Stimulated activated CD8-positive, alpha-beta memory T cell treated with anti-CD3 and anti-CD28 coated beads, Interleukin-4, amount 100 ng/mL, for 48 hours (primary cell): ENCODE data around the gene CHORDC1.
"Not testable (repeated sequence)": the region's sequence is repeated elsewhere in the genome, so short reads cannot be mapped to it uniquely, and the experiment has no call there.

Experiments
- DNase-seq: peaks from one replicate; pipeline ENCODE4 v3.0.0-alpha.2; 2020

The CHORDC1 gene

DNA sequence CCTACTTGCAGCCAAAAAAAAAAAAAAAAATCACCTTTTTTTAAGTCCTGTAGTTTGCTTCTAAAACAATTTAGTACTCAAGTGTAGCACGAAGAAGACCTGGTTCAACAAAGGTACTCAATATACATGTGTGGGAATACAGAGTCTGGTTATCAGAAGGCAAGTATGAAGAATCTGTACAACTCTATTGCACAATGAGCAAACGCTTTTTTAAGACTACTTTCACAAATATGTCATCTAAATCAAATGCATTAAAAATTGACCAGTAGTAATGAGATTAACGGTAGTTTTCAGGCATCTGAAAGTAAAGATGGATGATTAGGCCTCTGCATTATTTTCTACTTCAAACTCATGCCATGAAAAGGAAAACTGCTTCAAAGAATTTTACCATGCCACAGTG, 9.5 kb downstream of the CHORDC1 start:
- DNase-seq = no peak

DNA sequence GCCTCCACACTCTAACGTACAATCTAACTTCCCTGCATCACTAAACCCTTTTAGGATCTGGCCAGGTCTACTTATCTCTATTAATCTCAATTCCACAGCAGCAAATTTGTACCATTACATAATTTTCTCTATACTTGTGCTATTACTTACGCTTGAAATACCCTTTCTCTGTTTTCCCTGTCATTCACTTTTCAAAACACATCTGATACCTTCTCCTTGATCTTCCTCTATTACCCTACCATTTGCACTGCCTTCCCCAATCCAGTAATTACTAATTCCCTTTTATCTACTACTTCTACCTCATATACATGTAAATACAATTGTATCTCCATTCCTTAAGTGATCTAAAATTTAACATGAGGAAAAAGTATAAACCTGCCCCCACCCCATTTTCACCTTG, 14.0 kb downstream of the CHORDC1 start:
- no peak for DNase-seq

DNA sequence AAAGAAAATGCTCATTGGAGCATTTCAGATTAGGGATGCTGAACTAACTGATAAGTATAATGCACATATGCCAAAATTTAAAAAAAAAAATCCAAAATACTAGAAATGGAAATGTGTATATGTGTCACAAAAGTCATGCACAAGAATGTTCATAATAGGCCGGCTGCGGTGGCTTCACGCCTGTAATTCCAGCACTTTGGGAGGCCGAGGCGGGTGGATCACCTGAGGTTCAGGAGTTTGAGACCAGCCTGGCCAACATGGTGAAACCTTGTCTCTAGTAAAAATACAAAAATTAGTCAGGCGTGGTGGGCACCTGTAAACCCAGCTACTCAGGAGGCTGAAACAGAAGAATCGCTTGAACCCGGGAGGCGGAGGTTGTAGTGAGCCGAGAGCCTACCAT, 14.9 kb downstream of the CHORDC1 start:
- not testable (repeated sequence) for DNase-seq

DNA sequence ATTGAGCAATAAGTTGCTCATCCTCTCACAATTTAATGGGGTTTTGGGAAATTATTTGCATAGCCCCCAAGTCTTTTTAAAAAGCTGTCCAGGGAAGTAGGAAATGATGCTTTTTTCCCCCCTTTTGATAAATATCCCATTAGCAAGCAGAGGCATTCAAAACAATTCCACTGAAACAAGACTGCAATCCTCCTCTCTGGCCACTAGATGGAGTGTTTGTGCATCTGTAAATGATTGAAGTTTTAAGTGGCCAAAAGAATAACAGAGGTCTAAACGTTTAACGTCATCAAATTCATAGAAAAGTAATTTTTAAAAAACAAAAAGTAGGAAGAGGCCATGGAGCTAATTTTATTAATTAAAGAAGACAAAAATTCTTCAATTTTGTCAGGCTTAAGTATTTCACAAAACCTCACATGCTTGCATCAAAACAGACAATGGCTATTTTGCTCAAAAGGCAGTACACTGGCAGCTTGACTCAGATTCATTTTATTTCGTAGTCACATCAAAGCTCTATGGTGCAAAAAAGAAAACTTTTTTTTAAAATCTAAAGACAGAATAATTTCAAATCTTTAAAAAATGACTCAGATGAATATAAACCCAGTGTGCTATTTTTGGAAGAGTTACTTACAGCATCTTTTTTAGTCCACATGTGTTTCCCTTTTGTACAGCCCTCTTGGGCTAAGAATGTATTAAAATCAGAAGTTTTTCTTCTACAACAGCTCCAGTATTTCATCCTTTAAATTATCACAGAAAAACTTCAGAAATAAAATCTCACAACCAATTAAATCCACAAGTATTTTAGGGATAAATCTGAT, 17.8 kb downstream of the CHORDC1 start:
- DNase-seq = no peak

DNA sequence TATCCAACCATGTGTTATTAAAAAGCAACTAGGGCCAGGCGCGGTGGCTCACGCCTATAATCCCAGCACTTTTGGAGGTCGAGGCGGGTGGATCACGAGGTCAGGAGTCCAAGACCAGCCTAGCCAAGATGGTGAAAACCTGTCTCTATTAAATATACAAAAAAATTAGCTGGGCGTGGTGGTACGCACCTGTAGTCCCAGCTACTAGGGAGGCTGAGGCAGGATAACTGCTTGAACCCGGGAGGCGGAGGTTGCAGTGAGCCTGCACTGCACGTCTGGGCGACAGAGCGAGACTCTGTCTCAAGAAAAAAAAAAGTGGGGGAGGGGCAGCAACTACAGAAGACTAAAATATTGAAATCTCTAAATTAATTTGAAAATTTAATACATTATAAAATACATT, 18.4 kb downstream of the CHORDC1 start:
- DNase-seq = no peak

DNA sequence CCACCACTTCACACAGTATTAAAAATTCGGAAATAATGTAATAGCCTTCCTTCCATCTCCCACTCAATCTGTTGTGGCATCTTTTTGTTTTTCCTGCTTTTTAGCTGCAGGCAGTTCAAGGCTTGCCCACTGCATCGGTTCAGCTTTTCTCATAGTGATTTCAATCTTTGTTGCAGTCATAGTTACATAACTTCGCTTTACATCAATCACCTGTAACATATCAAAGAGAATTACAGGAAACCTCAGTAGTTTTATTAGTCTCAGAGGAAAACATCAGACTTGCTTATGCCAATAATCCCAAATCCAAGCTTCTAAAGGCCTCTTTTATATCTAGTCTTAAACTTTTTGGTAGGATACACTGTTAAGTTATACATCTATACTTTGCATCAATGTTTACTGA, 20.5 kb downstream of the CHORDC1 start:
- DNase-seq = no peak

DNA sequence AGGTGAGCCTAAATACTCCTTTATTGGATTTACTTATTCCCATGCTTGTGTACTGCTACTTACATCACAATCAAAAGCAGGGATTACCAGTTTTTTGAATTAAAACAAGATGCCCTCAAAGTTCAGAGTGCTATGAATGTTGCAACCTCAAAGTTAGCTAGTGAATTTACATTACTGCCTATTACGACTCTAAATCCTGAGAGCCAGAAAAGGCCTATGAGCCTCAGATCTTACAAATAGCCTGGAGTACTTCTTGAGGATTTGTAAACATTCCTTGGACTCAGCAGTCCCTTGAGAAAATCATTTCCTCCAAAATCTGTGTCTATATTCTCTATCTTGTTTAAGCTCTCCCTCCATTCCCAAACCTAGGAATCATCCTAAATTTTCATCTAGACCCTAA, 25.5 kb downstream of the CHORDC1 start:
- no peak for DNase-seq

DNA sequence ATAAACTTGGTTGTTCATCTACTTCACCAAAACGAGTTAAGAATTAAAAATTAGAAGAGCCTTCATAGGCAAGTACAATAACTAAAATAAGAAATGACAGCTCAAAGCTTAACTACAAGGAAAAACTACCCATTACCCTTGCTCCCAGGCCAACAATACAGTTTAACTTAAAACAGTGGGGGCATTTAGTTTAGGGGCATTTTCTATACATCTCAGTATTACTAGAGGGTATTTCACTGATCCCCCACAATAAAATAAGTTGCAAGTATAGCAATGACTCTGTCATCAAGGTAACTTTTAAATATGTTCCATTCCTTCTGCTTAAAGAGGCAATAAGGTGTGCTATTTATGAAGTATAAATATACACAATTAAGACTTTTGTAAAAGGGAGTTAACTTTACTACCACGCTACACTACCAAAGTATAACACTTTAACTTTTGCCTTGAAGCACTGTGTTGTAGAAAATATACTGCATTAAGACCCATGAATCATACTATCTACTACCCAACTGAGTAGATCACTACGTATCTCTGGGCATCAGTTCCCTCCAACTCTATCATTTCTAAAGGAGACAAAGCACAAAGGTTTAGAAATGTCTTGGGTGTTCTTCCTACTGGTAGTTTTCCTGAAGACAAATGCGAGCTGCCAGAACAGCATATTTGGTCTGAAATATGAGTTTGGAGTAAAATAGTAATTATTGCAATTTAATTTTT, 29.8 kb downstream of the CHORDC1 start:
- DNase-seq = no peak

DNA sequence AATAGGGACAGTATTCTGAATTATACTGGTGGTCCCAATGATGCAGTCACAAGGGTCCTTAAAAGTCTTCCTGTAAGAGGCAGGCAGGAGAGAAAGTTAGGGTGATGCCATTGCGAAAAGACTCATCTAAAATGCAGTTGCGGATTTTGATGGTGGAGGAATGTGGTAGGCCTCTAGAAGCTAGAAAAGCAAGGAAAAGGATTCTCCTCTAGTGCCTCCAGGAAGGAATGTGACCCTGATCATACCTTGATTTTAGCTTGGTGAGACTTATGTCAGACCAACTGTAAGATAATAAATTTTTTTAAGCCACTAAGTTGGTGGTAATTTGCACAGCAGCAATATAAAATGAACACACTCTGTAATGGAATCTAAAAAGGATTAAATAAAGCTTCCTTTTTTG, 33.8 kb downstream of the CHORDC1 start:
- DNase-seq = no peak

DNA sequence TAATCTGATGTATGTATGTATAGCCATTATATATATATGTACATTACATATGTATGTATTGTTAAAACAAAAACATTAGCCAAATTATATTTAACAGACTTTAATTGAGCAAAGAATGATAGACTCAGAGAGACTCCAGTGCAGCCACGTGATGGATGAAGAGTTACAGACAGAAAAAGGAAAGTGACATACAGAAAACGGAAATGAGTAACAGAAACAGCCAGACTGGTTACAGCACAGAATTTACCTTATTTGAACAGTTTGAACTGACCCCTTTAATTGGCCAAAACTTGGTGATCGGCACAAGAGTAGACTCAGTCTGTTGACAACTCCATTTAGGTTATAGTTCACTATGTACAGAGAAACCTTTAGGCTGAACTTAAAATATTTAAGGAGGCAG, 35.0 kb downstream of the CHORDC1 start:
- no peak for DNase-seq

DNA sequence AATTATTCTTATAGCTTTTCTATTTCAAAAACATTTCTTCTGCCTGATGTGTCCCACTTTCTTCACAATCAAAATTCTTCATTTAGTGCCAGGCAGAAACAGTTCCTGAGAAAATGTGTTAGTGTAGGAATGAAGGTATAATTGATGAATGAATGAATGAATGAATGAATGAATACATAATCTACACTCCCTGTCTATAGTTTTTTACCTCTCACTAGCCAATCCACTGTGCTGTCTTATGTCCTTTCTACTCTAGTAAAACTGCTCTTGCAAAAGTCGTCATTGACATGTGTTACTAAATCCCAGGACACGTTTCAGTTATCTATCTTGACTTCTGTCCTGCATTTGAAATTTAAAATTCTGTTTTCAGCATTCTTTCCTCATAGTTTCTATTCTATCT, 42.9 kb downstream of the CHORDC1 start:
- DNase-seq = no peak

DNA sequence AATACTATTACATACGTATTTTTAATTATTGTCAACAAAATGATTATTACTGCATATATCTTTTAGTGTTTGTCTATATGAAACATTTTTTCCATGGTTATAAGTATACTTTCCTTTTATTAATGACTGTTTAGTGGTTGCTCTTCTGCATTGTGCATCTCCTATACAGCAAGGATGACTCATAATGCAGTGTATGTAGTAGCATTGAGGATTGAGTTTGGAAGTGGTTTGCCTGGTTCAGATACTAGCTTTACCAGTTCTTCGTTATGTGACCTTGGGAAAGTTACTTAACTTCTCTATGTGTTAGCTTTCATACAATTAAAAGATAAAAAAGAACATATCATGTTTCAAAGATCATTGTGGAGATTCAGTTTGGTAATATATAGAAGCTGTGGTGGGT, 44.1 kb downstream of the CHORDC1 start:
- DNase-seq = no peak

DNA sequence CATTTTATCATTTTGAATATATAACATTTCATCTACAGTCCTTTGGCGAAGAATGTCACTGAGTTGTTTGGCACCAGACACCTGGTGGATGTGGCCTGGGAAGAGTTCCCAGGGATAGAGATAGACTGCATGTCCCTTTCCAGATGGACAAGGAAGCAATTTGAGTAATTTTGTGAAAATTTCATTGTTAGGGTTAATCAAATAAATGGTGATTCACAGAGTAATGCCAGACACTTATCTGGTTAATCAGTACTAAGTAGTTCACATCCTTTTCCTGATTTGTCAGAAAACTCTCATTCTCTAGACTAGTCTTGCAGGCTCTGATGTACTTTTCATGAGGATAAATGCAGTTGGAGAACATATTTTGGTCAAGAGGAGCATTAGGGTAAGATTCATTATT, 46.8 kb downstream of the CHORDC1 start:
- no peak for DNase-seq

DNA sequence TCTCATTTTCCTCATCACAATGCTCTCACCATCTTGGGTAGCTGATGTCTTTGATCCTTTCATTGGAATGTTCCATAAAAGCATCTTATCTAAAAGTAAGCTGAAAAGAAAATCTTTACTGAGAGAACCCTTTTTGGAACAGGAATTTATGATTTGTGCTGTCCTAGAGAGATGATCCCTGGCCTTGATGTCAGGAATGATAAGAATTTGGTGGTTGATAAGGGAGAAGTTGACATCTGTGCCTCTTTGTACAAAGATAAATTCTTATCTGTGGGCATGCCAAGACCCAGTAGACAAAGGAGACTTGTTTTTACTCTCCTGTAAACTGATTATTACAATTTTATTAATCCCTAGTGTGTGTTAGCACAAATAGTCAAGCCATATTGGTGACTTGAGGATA, 51.5 kb downstream of the CHORDC1 start:
- DNase-seq = no peak

DNA sequence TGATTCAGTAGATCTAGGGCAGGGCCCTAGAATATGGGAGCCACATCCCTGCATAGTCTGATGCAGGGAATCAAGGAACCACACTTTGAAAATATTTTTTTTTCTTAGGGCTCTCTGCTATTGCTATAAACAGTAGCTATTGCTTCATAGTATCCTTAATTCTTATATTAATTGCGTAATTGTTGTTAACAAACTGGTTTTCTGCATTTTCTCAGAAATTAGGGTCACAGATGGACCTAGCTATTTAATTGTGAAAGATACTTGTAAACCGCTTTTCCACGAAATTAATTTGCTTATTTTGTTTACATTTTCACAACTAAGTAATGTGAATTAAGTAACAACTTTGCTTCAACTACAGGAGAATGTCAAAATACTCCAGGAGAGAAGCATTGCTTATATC, 54.3 kb downstream of the CHORDC1 start:
- no peak for DNase-seq

DNA sequence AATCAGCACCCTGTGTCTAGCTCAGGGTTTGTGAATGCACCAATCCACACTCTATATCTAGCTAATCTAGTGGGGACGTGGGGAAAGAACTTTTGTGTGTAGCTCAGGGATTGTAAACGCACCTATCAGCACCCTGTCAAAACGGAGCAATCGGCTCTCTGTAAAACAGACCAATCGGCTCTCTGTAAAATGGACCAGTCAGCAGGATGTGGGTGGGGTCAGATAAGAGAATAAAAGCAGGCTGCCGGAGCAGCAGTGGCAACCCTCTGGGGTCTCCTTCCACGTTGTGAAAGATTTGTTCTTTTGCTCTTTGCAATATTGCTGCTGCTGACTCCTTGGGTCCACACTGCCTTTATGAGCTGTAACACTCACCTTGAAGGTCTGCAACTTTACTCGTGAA, 55.1 kb downstream of the CHORDC1 start:
- DNase-seq = not testable (repeated sequence)

DNA sequence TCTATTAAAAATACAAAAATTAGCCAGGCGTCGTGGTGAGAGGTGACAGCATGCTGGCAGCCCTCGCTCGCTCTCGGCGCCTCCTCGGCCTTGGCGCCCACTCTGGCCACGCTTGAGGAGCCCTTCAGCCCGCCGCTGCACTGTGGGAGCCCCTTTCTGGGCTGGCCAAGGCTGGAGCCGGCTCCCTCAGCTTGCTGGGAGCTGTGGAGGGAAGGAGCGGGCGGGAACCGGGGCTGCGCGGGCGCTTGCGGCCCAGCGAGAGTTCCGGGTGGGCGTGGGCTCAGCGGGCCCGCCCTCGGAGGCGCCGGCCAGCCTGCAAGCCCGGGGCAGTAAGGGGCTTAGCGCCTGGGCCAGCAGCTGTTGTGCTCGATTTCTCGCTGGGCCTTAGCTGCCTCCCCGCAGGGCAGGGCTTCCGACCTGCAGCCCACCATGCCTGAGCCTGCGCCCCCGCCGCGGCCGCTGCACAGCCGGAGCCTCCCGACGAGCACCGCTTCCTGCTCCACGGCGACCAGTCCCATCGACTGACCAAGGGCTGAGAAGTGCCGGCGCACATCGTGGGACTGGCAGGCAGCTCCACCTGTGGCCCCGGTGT, 55.8 kb downstream of the CHORDC1 start:
- DNase-seq = not testable (repeated sequence)
